K562 (cell line): Measurements from ENCODE around the gene ERCC6. TPM values are rescaled to one million over a fixed set of nuclear protein-coding genes. Genes with fewer than 3 reads are reported as not detected.

Source experiments
- ATAC-seq: fragments of 200-7000 bp; cut with Tn5 transposase; 3 replicates; pipeline ENCODE4 v1.9.1; 2020; ENCODE audit warnings: moderate library complexity
- BruUV-seq: library from RNA; stranded (reverse); fragments of 400-500 nt; replicated peaks from 2 replicates; lab custom pipeline; 2021; lab: Mats Ljungman, UMichigan
- CTCF ChIA-PET: fragments of 300-600 bp; formaldehyde crosslinking; extraction: SDS; loops from one replicate; lab custom pipeline; 2021; ENCODE audit warnings: low intra/inter-chr PET ratio; lab: Yijun Ruan, JAX
- POLR2A ChIA-PET: fragments of 300-600, 350-650 bp; sonication (Branson Sonifier 250); formaldehyde crosslinking; extraction: SDS; loops from one replicate; lab custom pipeline; 2021; ENCODE audit warnings: antibody characterized with exemption, inconsistent platforms; lab: Yijun Ruan, JAX
- DNase-seq, 4 experiments: peaks; one replicate each; pipeline versions ENCODE4 v3.0.0 to v3.0.0-alpha.2; 2011 to 2018; ENCODE audit warnings: low spot score in 3 of 4, mixed read lengths in 3 of 4; ENCODE audit errors: extremely low read depth in 1 of 4
- FAIRE-seq: peaks from 2 replicates; lab custom pipeline; 2011; peaks lifted over from hg19 to GRCh38; lab: Jason Lieb, UNC
- H2AFZ ChIP-seq: 2 replicates; pipeline ENCODE4 v1.6.0; 2011; ENCODE audit warnings: low read depth, low read length, control low read depth, inconsistent platforms
- H3K27ac ChIP-seq: fragments of 200-600 bp; 3 replicates; pipeline ENCODE4 v1.8.0; 2011; ENCODE audit warnings: low read depth, mild to moderate bottlenecking, control low read depth, inconsistent platforms, low read length, moderate library complexity, mixed read lengths; ENCODE audit errors: extremely low read depth
- H3K27me3 ChIP-seq, 2 experiments: fragments of 300-600 bp in 1 of 2; 2 replicates in 1 of 2; 3 replicates in 1 of 2; pipeline versions ENCODE4 v1.6.0 to v1.8.0; 2011; ENCODE audit warnings: inconsistent platforms in 2 of 2, low read length in 2 of 2, mild to moderate bottlenecking in 1 of 2, mixed read lengths in 1 of 2, moderate library complexity in 1 of 2; ENCODE audit not compliant: control insufficient read depth in 2 of 2, insufficient read depth in 2 of 2
- H3K36me3 ChIP-seq: fragments of 300-600 bp; 3 replicates; pipeline ENCODE4 v1.8.0; 2011; ENCODE audit warnings: mild to moderate bottlenecking, low read length, inconsistent platforms; ENCODE audit not compliant: control insufficient read depth, insufficient read depth
- H3K4me1 ChIP-seq, 2 experiments: fragments of 200-600 bp in 1 of 2; replicated peaks in 1 of 2; 2 replicates in 1 of 2; 3 replicates in 1 of 2; pipeline versions ENCODE4 v1.5.1 to v1.8.0; 2011; ENCODE audit warnings: inconsistent platforms in 2 of 2, low read length in 2 of 2, mild to moderate bottlenecking in 1 of 2, mixed read lengths in 1 of 2, moderate library complexity in 1 of 2; ENCODE audit not compliant: control insufficient read depth in 2 of 2, insufficient read depth in 2 of 2
- H3K4me2 ChIP-seq: 2 replicates; pipeline ENCODE4 v1.6.1; 2011; ENCODE audit warnings: low read length, control low read depth, inconsistent platforms, mixed read lengths; ENCODE audit not compliant: insufficient read depth
- H3K4me3 ChIP-seq: fragments of 200-600 bp; sonication (generic), shearing (Covaris generic); 2 replicates; pipeline ENCODE4 v1.5.1; 2016; ENCODE audit warnings: control low read depth, inconsistent platforms
- H3K79me2 ChIP-seq: fragments of 200-600 bp; 3 replicates; pipeline ENCODE4 v1.8.0; 2011; ENCODE audit warnings: low read length, inconsistent platforms; ENCODE audit not compliant: control insufficient read depth, insufficient read depth
- H3K9ac ChIP-seq, 2 experiments: 2 replicates each; pipeline versions ENCODE4 v1.6.0 to v1.6.1; 2011; ENCODE audit warnings: low read depth in 2 of 2, low read length in 2 of 2, control low read depth in 1 of 2, inconsistent platforms in 1 of 2, mild to moderate bottlenecking in 1 of 2, mixed read lengths in 1 of 2; ENCODE audit not compliant: insufficient read depth in 1 of 2
- H3K9me1 ChIP-seq: one replicate; pipeline ENCODE4 v1.6.0; 2011; ENCODE audit warnings: inconsistent platforms, mild to moderate bottlenecking, low read length, moderate library complexity; ENCODE audit not compliant: control insufficient read depth, insufficient read depth
- H3K9me3 ChIP-seq: replicated peaks from 2 replicates; pipeline ENCODE4 v1.5.1; 2011; ENCODE audit warnings: low read depth, low read length, inconsistent platforms; ENCODE audit not compliant: control insufficient read depth, insufficient read depth
- H4K20me1 ChIP-seq: replicated peaks from 2 replicates; pipeline ENCODE4 v1.6.1; 2011; ENCODE audit warnings: low read length, inconsistent platforms, mixed read lengths; ENCODE audit not compliant: control insufficient read depth, insufficient read depth
- ADNP ChIP-seq: fragments of 200-800 bp; sonication (Bioruptor generic); IDR thresholded peaks from 2 replicates; pipeline ENCODE4 v1.6.1; 2016; ENCODE audit warnings: missing genetic modification characterization, missing compliant biosample characterization
- CTCF ChIP-seq, 3 experiments: IDR thresholded peaks in 2 of 3; conservative IDR thresholded peaks in 1 of 3; 2 replicates each; pipeline ENCODE4 v1.5.1; 2011 to 2012; ENCODE audit warnings: low read length in 3 of 3, mild to moderate bottlenecking in 3 of 3, control low read depth in 2 of 3, improper control_type of control experiment in 1 of 3, inconsistent platforms in 1 of 3, low read depth in 1 of 3, mixed read lengths in 1 of 3, moderate library complexity in 1 of 3; ENCODE audit not compliant: insufficient read depth in 2 of 3
- DDX20 ChIP-seq: fragments of 450-650 bp; IDR thresholded peaks from 2 replicates; pipeline ENCODE4 v1.6.1; 2016; ENCODE audit warnings: missing genetic modification characterization, low read depth, mild to moderate bottlenecking, missing compliant biosample characterization, moderate library complexity
- DEAF1 ChIP-seq: fragments of 450-650 bp; formaldehyde crosslinking; IDR thresholded peaks from 2 replicates; pipeline ENCODE4 v1.4.0; 2020; ENCODE audit warnings: mild to moderate bottlenecking, moderate library complexity
- KLF6 ChIP-seq: fragments of 250-450 bp; sonication (Bioruptor Pico); IDR thresholded peaks from 2 replicates; pipeline ENCODE4 v1.4.0; 2020; ENCODE audit warnings: mild to moderate bottlenecking, moderate library complexity, borderline replicate concordance
- RAD51 ChIP-seq: fragments of 450-650 bp; IDR thresholded peaks from 2 replicates; pipeline ENCODE4 v1.7.1; 2016; ENCODE audit warnings: low read depth, mild to moderate bottlenecking, borderline replicate concordance
- WGBS: fragments of 100-300 bp; shearing (Covaris generic); methylation state at CpG from one replicate; pipeline ENCODE4 v1.1.6; 2016; ENCODE audit warnings: low coverage, mixed read lengths; ENCODE audit not compliant: insufficient coverage; ENCODE audit errors: missing lambda C conversion rate; 5-methylcytosine and 5-hydroxymethylcytosine counted together
- in situ Hi-C: fragments of 300-500 bp; cut with MboI; formaldehyde crosslinking; loops from 4 replicates; pipeline ENCODE4 v1.15.0; 2018; ENCODE audit warnings: inconsistent platforms, mixed read lengths
- intact Hi-C: fragments of 100-400 bp; cut with micrococcal nuclease; formaldehyde crosslinking; loops from 2 replicates; pipeline ENCODE4 v1.14.2; 2022
- polyA plus RNA-seq, 8 experiments: library from polyadenylated mRNA; depleted of rRNA in 4 of 8; stranded (reverse) in 5 of 8; unstranded in 3 of 8; fragments of >200 nt; fragmentation: Nextera tagmentation in 2 of 8; fragmentation: Illumina TruSeq in 1 of 8; extraction: Ambion mirVana in 2 of 8; extraction: Trizol in 1 of 8; gene quantifications; 2 replicates each; pipeline versions ENCODE4 v1.2.1 to v1.2.3, GENCODE V29; 2011 to 2014; ENCODE audit warnings: inconsistent platforms in 1 of 8, missing spikeins in 1 of 8
- total RNA-seq, 7 experiments: library from RNA; depleted of rRNA in 6 of 7; stranded (reverse); fragments of >200 nt in 6 of 7; fragmentation: Illumina TruSeq in 2 of 7; extraction: Trizol in 2 of 7; gene quantifications; 2 replicates each; pipeline versions ENCODE4 v1.2.1 to v1.2.3, GENCODE V29; 2011 to 2021; ENCODE audit warnings: low replicate concordance in 1 of 7
- TF ChIP-seq, protein P1 (sequence below), 2 experiments: fragments of 450-650 bp; formaldehyde crosslinking in 1 of 2; IDR thresholded peaks; 2 replicates each; pipeline versions ENCODE4 v1.4.0 to v1.6.1; 2014 to 2020; ENCODE audit warnings: mild to moderate bottlenecking in 2 of 2, borderline replicate concordance in 1 of 2, low read depth in 1 of 2

ERCC6 gene
- total and polyA plus RNA-seq, 9 of the 15 experiments (the other 6 are each of a cell fraction or from before 2014, with no cell fraction given) = 7.8 to 17.7 (median 11.8) TPM

GRCh38 chr10:49518982-49519578 lies 19.8 kb downstream of the ERCC6 start:
- no TSS peak for BruUV-seq
- no peaks in the 10 kb centered on the region for H3K4me1 ChIP-seq
- no peak overlapping the region for H2AFZ ChIP-seq
- FAIRE-seq (peak; percentile 93), ATAC-seq (peak; percentile 94), DNase-seq (peak; percentile 71 to 81 (median 80))
- 34% methylated on average over 3 of the region's 3 CpGs for WGBS
- H3K27me3 ChIP-seq = no peaks in the 10 kb centered on the region
- H4K20me1 ChIP-seq = peaks cover 12% of the 10 kb centered on the region; the same call in 1 of the 2 replicates
- H3K4me2 ChIP-seq = no peak overlapping the region
- CTCF ChIA-PET = interaction anchor here (1.7 to 3.1 kb wide), 3 partner anchors 112 to 861 kb away, joined by 10 to 23 read pairs (median 13); no protein-coding TSS in a partner anchor
- H3K9ac ChIP-seq = no peak overlapping the region
- POLR2A ChIA-PET = interaction anchor here (0.5 to 1.5 kb wide), 8 partner anchors 8 to 1322 kb away, joined by 3 to 6 read pairs (median 4); partner anchors contain the start of gene ERCC6
- no peaks in the 10 kb centered on the region for H3K9me1 ChIP-seq
- peaks cover 56% of the 10 kb centered on the region for H3K36me3 ChIP-seq
- H3K9me3 ChIP-seq = no peaks in the 10 kb centered on the region
- no peak overlapping the region for H3K27ac ChIP-seq
- H3K79me2 ChIP-seq = 0 out of 3 replicates have a peak, but pooled peaks cover 4% of the 10 kb centered on the region
- no peak overlapping the region for H3K4me3 ChIP-seq
- intact Hi-C loops (loop anchor here (1.0 to 10.0 kb wide), 2 partner anchors 538 to 774 kb away; no protein-coding TSS in a partner anchor), in situ Hi-C loops (loop anchor here (5.0 to 10.0 kb wide), 3 partner anchors 107 to 864 kb away; no protein-coding TSS in a partner anchor)
- TF ChIP-seq CTCF (IDR thresholded peaks at IDR 0.05 in 2 of 3, conservative IDR thresholded peaks at IDR 0.05 in 1 of 3; ENCODE audit: insufficient read depth in 2 of 3, low read depth in 1 of 3, low read length in 3 of 3) (peak; percentile 74 to 88 (median 78)), KLF6 (CRISPR knock-in tag) (0 out of 2 replicates have a peak, but pooled peaks have one; percentile 35), RAD51 (no peak), DEAF1 (CRISPR knock-in tag) (peak; percentile 74), ADNP (no peak), DDX20 (no peak)
- TF ChIP-seq, protein P1, sequence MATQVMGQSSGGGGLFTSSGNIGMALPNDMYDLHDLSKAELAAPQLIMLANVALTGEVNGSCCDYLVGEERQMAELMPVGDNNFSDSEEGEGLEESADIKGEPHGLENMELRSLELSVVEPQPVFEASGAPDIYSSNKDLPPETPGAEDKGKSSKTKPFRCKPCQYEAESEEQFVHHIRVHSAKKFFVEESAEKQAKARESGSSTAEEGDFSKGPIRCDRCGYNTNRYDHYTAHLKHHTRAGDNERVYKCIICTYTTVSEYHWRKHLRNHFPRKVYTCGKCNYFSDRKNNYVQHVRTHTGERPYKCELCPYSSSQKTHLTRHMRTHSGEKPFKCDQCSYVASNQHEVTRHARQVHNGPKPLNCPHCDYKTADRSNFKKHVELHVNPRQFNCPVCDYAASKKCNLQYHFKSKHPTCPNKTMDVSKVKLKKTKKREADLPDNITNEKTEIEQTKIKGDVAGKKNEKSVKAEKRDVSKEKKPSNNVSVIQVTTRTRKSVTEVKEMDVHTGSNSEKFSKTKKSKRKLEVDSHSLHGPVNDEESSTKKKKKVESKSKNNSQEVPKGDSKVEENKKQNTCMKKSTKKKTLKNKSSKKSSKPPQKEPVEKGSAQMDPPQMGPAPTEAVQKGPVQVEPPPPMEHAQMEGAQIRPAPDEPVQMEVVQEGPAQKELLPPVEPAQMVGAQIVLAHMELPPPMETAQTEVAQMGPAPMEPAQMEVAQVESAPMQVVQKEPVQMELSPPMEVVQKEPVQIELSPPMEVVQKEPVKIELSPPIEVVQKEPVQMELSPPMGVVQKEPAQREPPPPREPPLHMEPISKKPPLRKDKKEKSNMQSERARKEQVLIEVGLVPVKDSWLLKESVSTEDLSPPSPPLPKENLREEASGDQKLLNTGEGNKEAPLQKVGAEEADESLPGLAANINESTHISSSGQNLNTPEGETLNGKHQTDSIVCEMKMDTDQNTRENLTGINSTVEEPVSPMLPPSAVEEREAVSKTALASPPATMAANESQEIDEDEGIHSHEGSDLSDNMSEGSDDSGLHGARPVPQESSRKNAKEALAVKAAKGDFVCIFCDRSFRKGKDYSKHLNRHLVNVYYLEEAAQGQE (IDR thresholded peaks at IDR 0.05; ENCODE audit: borderline replicate concordance) = peak; percentile 60; the same call in 1 of the 2 replicates
- TF ChIP-seq, protein P1 (CRISPR knock-in tag; IDR thresholded peaks at IDR 0.05; ENCODE audit: low read depth) = no peak
